Neuronal stem cell (in vitro differentiated cells): ENCODE data around the gene PPP2R5B.
A peak's percentile ranks its signal among the peaks of the same experiment; 100 is the strongest.

ENCODE experiments used
- DNase-seq: peaks from one replicate; pipeline ENCODE4 v3.0.0-alpha.2; 2013; ENCODE audit warnings: low spot score
- H2AFZ ChIP-seq: one replicate; pipeline ENCODE4 v1.6.1; 2013; ENCODE audit warnings: mild to moderate bottlenecking, low read length, inconsistent platforms
- H2AK5ac ChIP-seq: 2 replicates; pipeline ENCODE4 v1.6.1; 2013; ENCODE audit warnings: low read depth, mild to moderate bottlenecking, inconsistent platforms, low read length, moderate library complexity, mixed read lengths
- H2BK120ac ChIP-seq: 2 replicates; pipeline ENCODE4 v1.6.1; 2013; ENCODE audit warnings: low read depth, mild to moderate bottlenecking, inconsistent platforms, low read length, moderate library complexity, mixed read lengths
- H2BK12ac ChIP-seq: one replicate; pipeline ENCODE4 v1.6.1; 2013; ENCODE audit warnings: low read length, inconsistent platforms
- H2BK15ac ChIP-seq: 2 replicates; pipeline ENCODE4 v1.6.1; 2013; ENCODE audit warnings: mild to moderate bottlenecking, low read length, inconsistent platforms, mixed read lengths
- H2BK5ac ChIP-seq: one replicate; pipeline ENCODE4 v1.6.1; 2013; ENCODE audit warnings: inconsistent platforms, mild to moderate bottlenecking, low read length, moderate library complexity
- H3K14ac ChIP-seq: one replicate; pipeline ENCODE4 v1.6.1; 2013; ENCODE audit warnings: low read length, inconsistent platforms
- H3K18ac ChIP-seq: 2 replicates; pipeline ENCODE4 v1.6.1; 2013; ENCODE audit warnings: low read length, inconsistent platforms
- H3K23ac ChIP-seq: 2 replicates; pipeline ENCODE4 v1.6.1; 2013; ENCODE audit warnings: low read depth, mild to moderate bottlenecking, mixed read lengths, low read length, inconsistent platforms; ENCODE audit not compliant: poor library complexity
- H3K27ac ChIP-seq: replicated peaks from 3 replicates; pipeline ENCODE4 v1.5.1; 2013; ENCODE audit warnings: low read length, inconsistent platforms
- H3K27me3 ChIP-seq, 3 experiments: 2 replicates each; pipeline ENCODE4 v1.6.1; 2013; ENCODE audit warnings: low read length in 3 of 3, mild to moderate bottlenecking in 2 of 3, inconsistent platforms in 1 of 3, low read depth in 1 of 3, mixed read lengths in 1 of 3, moderate library complexity in 1 of 3; ENCODE audit not compliant: control insufficient read depth in 3 of 3, insufficient read depth in 3 of 3
- H3K36me3 ChIP-seq, 2 donors: replicated peaks in 1 of 2; 2 replicates each; pipeline ENCODE4 v1.6.1; 2013; ENCODE audit warnings: low read length in 2 of 2; ENCODE audit not compliant: control insufficient read depth in 2 of 2, insufficient read depth in 2 of 2
- H3K4ac ChIP-seq: 2 replicates; pipeline ENCODE4 v1.6.1; 2013; ENCODE audit warnings: inconsistent platforms, mild to moderate bottlenecking, low read length, moderate library complexity
- H3K4me1 ChIP-seq, 2 donors: 1 replicate in 1 of 2; 2 replicates in 1 of 2; pipeline ENCODE4 v1.6.1; 2013; ENCODE audit warnings: low read length in 2 of 2, low read depth in 1 of 2; ENCODE audit not compliant: control insufficient read depth in 2 of 2, insufficient read depth in 1 of 2
- H3K4me2 ChIP-seq: one replicate; pipeline ENCODE4 v1.6.1; 2013; ENCODE audit warnings: mild to moderate bottlenecking, low read length, inconsistent platforms; ENCODE audit not compliant: insufficient read depth, poor library complexity, severe bottlenecking
- H3K4me3 ChIP-seq, 2 donors: 2 replicates each; pipeline ENCODE4 v1.5.1; 2013; ENCODE audit warnings: low read length in 2 of 2, mild to moderate bottlenecking in 2 of 2, inconsistent platforms in 1 of 2, moderate library complexity in 1 of 2
- H3K79me1 ChIP-seq: one replicate; pipeline ENCODE4 v1.6.1; 2013; ENCODE audit warnings: low read depth, mild to moderate bottlenecking, inconsistent platforms, low read length, moderate library complexity
- H3K9ac ChIP-seq: one replicate; pipeline ENCODE4 v1.6.1; 2013; ENCODE audit warnings: mild to moderate bottlenecking, low read depth, low read length, inconsistent platforms; ENCODE audit not compliant: poor library complexity
- H3K9me3 ChIP-seq, 2 donors: replicated peaks in 1 of 2; 2 replicates each; pipeline versions ENCODE3 to v1.6.1; 2013; ENCODE audit warnings: low read length in 2 of 2, mild to moderate bottlenecking in 2 of 2, inconsistent platforms in 1 of 2, low read depth in 1 of 2, mixed read lengths in 1 of 2, moderate library complexity in 1 of 2; ENCODE audit not compliant: control insufficient read depth in 2 of 2, insufficient read depth in 1 of 2
- H4K8ac ChIP-seq: one replicate; pipeline ENCODE4 v1.6.1; 2013; ENCODE audit warnings: low read depth, mild to moderate bottlenecking, inconsistent platforms, low read length, moderate library complexity
- H4K91ac ChIP-seq: one replicate; pipeline ENCODE4 v1.6.1; 2013; ENCODE audit warnings: low read length, low read depth, mild to moderate bottlenecking, inconsistent platforms; ENCODE audit not compliant: poor library complexity
- WGBS, 2 donors: extraction: QIAGEN DNeasy Blood & Tissue Kit; methylation state at CpG; one replicate each; pipeline ENCODE4 v1.1.7; 2013; ENCODE audit warnings: missing lambda C conversion rate in 2 of 2, mixed read lengths in 1 of 2; ENCODE audit not compliant: insufficient read length in 2 of 2, insufficient replicate concordance in 1 of 2; ENCODE audit errors: extremely low coverage in 2 of 2; 5-methylcytosine and 5-hydroxymethylcytosine counted together

Gene PPP2R5B

DNA sequence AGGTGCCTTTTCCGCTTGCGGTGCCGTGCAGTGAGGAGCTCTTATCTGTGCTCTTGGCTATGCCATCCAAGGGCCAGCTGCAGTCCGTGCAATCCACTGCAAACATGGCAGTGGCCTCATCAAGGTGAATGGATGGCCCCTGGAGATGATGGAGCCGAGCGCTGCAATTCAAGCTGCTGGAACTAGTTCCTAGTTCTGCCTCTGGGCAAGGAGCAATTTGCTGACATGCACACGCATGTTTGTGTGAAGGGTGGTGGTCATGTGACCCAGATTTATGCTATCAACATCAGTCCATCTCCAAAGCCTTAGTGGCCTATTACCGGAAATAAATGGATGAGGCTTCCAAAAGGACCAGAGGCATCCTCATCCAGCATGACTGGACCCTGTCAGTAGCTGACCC, 43.0 kb upstream of the PPP2R5B start:
- Histone ChIP-seq H3K36me3 (no peaks in the 10 kb centered on the region), H3K79me1 (peaks cover 10% of the 10 kb centered on the region), H3K23ac (no peak overlapping the region), H4K91ac (no peak overlapping the region), H2BK5ac (no peak overlapping the region), H2BK15ac (no peak overlapping the region), H3K27ac (no peak overlapping the region), H2BK120ac (no peak overlapping the region), H2BK12ac (no peak overlapping the region), H2AK5ac (no peak overlapping the region), H3K14ac (no peak overlapping the region), H3K4me1 (peaks cover 16 to 28% of the 10 kb centered on the region in 2 donors), H3K27me3 (peaks cover 0 to 16% (median 0%) of the 10 kb centered on the region in 3 experiments), H3K4ac (no peak overlapping the region), H3K18ac (no peak overlapping the region), H4K8ac (no peak overlapping the region), H3K9me3 (no peaks in the 10 kb centered on the region), H3K4me2 (no peak overlapping the region), H2AFZ (no peak overlapping the region), H3K9ac (no peak overlapping the region), H3K4me3 (no peak overlapping the region)
- WGBS, 2 donors = no CpG with 5 or more reads among the region's 8 CpGs
- DNase-seq = no peak

DNA sequence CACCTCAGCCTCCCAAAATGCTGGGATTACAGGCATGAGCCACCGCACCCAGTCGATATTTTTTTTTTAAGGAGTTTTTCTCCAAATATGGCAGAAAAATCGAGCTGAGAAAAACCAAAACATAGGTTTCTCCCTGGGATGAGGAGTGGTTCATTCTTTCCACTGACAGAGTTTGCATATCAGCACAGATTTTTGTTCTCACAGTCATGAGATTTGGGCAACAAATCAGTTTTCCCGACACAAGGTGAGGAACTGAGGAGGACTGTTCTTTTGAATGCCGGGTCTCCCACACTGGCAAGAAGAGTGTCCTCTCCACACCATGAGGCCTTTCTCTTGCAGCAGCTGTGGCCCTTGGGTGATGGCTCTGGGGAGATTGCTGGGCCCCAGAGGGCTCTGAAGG, 42.2 kb upstream of the PPP2R5B start:
- no peak overlapping the region for H3K4ac ChIP-seq
- H3K4me2 ChIP-seq = no peak overlapping the region
- H2BK5ac ChIP-seq = no peak overlapping the region
- no peak overlapping the region for H2AK5ac ChIP-seq
- H3K9ac ChIP-seq = no peak overlapping the region
- no peak overlapping the region for H3K4me3 ChIP-seq
- peaks cover 0 to 16% (median 0%) of the 10 kb centered on the region in 3 experiments for H3K27me3 ChIP-seq
- H3K9me3 ChIP-seq = no peaks in the 10 kb centered on the region
- no peak overlapping the region for H3K14ac ChIP-seq
- no peak overlapping the region for H4K8ac ChIP-seq
- peaks cover 8 to 22% of the 10 kb centered on the region in 2 donors for H3K4me1 ChIP-seq
- no peaks in the 10 kb centered on the region for H3K36me3 ChIP-seq
- no peak for DNase-seq
- H2BK15ac ChIP-seq = no peak overlapping the region
- H3K18ac ChIP-seq = no peak overlapping the region
- no CpG with 5 or more reads among the region's 5 CpGs for WGBS, 2 donors
- H2BK120ac ChIP-seq = no peak overlapping the region
- H3K27ac ChIP-seq = no peak overlapping the region
- no peak overlapping the region for H3K23ac ChIP-seq
- H3K79me1 ChIP-seq = peaks cover 10% of the 10 kb centered on the region
- no peak overlapping the region for H4K91ac ChIP-seq
- H2AFZ ChIP-seq = no peak overlapping the region
- no peak overlapping the region for H2BK12ac ChIP-seq

DNA sequence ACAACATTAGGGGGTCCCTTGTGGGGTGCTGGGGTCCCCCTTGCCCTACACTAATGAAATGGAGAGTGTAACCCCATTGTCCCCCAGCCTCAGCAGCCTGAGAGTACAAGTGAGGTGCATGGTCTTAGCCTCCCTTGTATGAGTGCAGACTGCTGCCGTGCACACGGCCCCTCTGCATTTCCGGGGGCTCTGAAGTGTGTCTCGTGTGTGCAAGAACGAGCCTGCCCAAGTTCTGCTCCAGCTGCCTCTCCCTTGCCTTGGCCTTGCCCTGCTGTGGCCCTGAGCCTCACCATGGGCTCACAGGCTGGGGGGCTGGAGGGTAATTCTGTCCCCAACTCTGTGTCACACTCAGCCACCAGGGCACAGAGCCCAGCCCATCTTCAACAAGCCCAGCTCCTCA, 40.9 kb upstream of the PPP2R5B start:
- Histone ChIP-seq H3K4ac (peak overlapping the region; percentile 67), H3K4me2 (no peak overlapping the region), H2AFZ (no peak overlapping the region), H3K9me3 (no peaks in the 10 kb centered on the region), H2AK5ac (peak overlapping the region; percentile 81), H3K79me1 (peaks cover 4% of the 10 kb centered on the region), H3K27me3 (peaks cover 0 to 16% (median 0%) of the 10 kb centered on the region in 3 experiments), H2BK120ac (no peak overlapping the region), H3K36me3 (no peaks in the 10 kb centered on the region), H4K8ac (no peak overlapping the region), H2BK5ac (peak overlapping the region; percentile 17), H3K14ac (no peak overlapping the region), H3K27ac (no peak overlapping the region), H3K4me3 (no peak overlapping the region), H3K9ac (peak overlapping the region; percentile 67), H3K23ac (peak overlapping the region; percentile 26), H2BK12ac (peak overlapping the region; percentile 50), H3K4me1 (peaks cover 12 to 22% of the 10 kb centered on the region in 2 donors), H4K91ac (peak overlapping the region; percentile 44), H2BK15ac (peak overlapping the region; percentile 83), H3K18ac (peak overlapping the region; percentile 30)
- no CpG with 5 or more reads among the region's 5 CpGs for WGBS, 2 donors
- no peak for DNase-seq

DNA sequence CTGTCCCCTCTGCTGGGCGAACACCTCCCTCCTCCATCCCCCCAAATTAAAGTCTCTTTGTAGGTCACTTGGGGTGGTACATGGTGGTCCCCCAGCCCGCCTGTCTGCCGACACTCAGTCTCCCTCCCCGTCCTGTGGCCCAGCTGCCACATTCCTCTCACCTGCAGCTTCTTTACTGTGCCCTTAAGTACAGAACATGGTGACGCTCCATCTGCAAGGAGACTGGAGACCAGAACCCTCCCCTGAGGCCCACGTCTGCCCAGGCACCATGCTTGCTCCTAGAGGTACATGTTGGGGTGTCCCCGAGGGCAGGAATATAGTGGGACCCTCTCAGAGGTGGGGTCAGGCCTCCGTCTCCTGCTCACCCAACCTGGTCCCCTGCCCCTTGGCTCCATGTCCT, 40.5 kb upstream of the PPP2R5B start:
- H3K9ac ChIP-seq = peak overlapping the region; percentile 3
- no peak overlapping the region for H3K14ac ChIP-seq
- H3K79me1 ChIP-seq = peaks cover 1% of the 10 kb centered on the region
- no peak overlapping the region for H2AFZ ChIP-seq
- H4K91ac ChIP-seq = peak overlapping the region; percentile 44
- peak overlapping the region; percentile 81 for H2AK5ac ChIP-seq
- peak overlapping the region; percentile 83 for H2BK15ac ChIP-seq
- H3K23ac ChIP-seq = peak overlapping the region; percentile 26
- H3K27me3 ChIP-seq = peaks cover 0 to 16% (median 0%) of the 10 kb centered on the region in 3 experiments
- no peak overlapping the region for H2BK12ac ChIP-seq
- no peak overlapping the region for H3K27ac ChIP-seq
- peak overlapping the region; percentile 30 for H3K18ac ChIP-seq
- no peak overlapping the region for H2BK120ac ChIP-seq
- no peak for DNase-seq
- H4K8ac ChIP-seq = no peak overlapping the region
- no peaks in the 10 kb centered on the region for H3K36me3 ChIP-seq
- H3K9me3 ChIP-seq = no peaks in the 10 kb centered on the region
- peak overlapping the region; percentile 67 for H3K4ac ChIP-seq
- H3K4me1 ChIP-seq = peaks cover 16 to 22% of the 10 kb centered on the region in 2 donors
- no CpG with 5 or more reads among the region's 8 CpGs for WGBS, 2 donors
- H3K4me2 ChIP-seq = no peak overlapping the region
- H2BK5ac ChIP-seq = no peak overlapping the region
- no peak overlapping the region for H3K4me3 ChIP-seq
